ENCODE measurements around the gene ALOX5AP. TPM values are rescaled to one million over a fixed set of nuclear protein-coding genes. Genes with fewer than 3 reads are reported as not detected.

Gene ALOX5AP
- total RNA-seq, 1 experiment from 2014 or later: 1.0 TPM

DNA sequence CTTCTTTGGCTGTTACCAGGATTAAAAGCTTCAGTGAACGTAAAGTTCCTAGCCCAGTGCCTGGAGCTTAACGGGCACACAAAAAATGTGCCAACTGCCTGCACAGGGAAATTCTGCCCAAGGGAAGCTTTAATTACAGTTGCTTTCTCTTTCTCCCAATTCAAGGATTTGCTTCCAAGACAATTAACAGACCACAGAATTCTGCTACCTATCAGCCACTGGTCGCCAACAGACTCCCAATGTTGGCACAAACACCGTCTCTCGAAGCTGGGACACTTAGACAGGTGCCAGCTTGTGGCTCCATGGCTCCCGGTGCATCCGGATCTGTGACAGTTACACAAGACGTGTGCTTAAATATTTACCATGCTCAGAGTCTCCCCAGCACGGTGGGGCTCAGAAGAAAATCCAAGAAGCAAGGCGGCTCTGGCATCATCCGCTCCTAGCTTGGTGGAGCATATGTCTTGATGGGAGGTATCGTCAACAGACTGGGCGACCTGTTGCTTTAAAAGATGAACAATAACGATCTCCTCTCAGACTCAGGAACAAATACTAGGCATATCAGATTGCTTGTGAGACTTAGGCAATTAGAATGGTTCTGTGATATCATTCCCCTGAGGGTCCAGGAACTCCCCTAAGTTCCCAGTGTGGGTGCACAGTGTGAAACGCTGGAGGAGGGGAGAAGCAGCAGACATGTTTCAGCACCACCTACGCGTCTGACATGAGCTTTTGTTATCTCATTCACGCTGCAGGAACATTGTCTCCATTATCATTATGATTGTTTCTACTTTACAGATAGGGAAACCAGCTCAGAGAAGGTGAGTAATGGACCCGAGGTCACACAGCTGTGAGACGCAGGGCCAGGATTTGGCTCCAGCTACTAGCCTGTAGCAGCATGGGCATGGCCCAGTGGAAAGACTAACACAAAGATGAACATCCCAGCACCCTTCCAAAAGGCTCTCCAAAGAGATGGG lies 61.6 kb downstream of the ALOX5AP start:
- DNase-seq (ENCODE audit: low read depth): no peak

GRCh38 chr13:30797847-30798535 lies 62.6 kb downstream of the ALOX5AP start:
- no peak for DNase-seq (ENCODE audit: low read depth)

DNA sequence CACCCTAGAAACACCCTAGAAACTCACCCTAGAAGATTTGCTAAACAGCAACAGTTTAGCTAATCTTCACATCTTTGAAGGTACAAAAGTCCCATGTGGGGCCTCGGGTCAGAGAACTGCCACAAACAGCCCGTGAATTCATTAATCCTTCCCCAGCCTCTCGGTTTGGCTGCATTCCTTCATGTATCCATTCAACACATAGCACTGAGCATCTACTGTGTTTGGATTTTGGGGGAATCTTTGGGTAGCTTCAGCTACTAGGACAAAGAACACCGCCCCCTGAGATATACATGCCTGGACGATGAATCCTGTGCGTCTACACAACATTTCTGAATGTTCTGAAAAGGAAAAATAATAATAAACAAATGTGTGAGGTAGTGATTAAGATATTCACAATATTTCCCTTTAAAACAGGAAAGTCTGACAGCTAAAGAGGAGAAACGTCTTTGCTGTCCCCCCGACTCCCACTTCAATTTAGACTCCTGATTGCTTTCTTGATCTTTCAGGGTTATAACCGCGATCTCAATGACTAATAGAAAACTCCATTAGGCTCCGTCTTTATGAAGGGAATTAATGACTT lies 63.5 kb downstream of the ALOX5AP start:
- no peak for DNase-seq (ENCODE audit: low read depth)

GRCh38 chr13:30799356-30799824 lies 64.0 kb downstream of the ALOX5AP start:
- DNase-seq (ENCODE audit: low read depth): no peak

GRCh38 chr13:30800107-30800506 lies 64.8 kb downstream of the ALOX5AP start:
- DNase-seq (ENCODE audit: low read depth): no peak

GRCh38 chr13:30802501-30802900 lies 67.2 kb downstream of the ALOX5AP start:
- DNase-seq (ENCODE audit: low read depth): no peak

DNA sequence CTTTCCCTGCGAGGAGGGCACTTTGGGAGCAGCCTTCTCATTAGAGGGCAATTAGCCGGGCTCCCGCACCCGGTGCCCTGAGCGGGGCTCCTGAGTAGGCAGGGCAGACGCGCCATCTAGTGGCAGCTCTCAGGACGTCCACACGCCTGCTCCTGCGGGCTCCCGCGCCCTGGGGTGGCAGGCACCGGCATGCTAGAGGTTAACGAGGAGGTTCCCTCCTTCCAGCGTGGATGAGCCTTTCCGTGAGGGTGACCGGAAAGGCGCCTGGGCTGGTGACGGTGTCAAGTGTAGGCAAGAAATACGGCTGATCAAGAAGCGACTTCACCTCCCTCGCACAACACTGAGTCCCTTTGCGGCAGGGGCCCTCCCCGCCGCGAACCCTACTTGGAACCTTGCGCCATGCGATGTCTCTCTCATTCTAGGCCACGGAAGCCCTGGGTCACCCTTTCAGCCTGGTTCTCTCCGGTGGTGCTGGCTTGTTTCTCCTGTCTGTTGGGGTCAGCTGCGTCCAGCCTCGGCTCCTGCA lies 67.7 kb downstream of the ALOX5AP start:
- peak; percentile 71 for DNase-seq (ENCODE audit: low read depth)

DNA sequence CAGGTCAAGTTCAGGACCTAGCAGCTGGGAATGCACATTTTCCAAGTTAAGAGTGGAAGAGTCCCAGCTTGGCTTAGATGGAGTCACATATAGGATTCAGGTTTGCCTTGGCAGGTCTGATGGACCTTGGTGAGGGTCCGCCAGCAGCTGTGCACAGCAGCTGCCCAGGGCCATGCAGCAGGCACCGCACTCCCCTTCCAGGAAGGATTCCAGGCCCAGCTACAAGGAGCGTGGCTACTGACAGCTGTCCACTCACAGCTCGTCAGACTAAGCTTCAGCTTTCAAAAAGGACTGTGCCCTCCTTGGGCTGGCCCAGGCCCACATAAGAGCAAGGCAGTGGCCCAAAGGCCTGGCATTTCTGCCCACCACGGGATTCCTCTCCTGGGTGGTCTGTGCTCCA lies 68.4 kb downstream of the ALOX5AP start:
- no peak for DNase-seq (ENCODE audit: low read depth)

DNA sequence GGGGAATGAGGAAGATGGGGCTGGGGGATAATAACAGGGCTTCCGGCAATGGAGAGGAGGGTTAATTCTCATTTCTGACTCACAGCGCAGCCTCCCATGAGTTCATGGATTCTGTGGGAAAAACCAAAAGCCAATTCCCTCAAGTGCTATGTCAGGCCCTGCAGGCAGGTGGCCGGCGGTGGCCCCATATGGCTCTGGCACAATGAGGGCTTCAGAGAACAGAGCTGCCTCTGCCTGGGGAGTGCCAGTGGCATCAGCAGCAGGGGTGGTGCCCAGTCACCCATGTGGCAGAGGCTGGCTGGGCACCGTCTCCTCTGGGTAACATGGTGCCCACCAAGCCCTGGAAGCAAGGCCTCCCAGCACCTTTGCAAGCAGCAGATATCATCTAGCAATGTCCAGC lies 69.1 kb downstream of the ALOX5AP start:
- DNase-seq (ENCODE audit: low read depth): no peak

DNA sequence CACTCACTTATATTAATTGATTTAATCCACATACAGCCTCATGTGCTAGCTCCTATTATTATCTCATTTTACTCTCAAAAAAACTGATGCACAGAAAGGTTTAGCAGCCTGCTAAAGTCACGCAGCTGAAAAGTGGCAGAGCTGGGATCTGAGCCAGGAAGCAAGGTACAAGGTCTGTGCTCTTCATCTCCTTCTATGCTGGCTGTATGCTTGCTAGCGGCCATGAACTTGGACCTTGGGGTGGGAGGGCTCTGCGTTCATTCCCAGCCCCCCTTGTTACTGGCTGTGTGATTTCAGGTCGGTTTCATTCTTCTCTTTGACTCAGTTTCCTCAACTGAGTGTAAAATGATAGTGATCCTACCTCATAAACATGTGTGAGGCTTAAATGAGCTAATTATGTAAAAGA lies 69.8 kb downstream of the ALOX5AP start:
- no peak for DNase-seq (ENCODE audit: low read depth)

- DNase-seq (ENCODE audit: low read depth): peak; percentile 74
Observed at GRCh38 chr13:30805603-30806011, 70.3 kb downstream of the ALOX5AP start.

DNA sequence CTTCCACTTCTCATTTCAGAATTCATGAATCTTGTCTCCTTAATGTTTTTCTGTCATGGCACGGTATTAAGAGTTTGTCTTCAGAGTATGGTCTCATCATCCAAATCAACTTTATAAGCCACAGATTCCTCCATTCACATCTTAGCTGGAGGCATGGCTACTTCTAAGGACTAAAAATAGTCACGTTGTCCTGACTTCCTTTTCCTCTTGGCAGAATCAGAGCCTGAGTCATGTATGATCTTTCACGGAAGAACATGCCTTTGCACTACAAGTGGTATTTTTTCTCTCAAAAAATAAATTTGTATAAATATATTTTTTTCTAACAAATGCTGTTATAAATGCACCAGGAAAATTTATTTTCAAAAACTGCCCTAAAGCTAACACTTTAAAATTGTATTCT lies 71.4 kb downstream of the ALOX5AP start:
- peak; percentile 74 for DNase-seq (ENCODE audit: low read depth)

- no peak for DNase-seq (ENCODE audit: low read depth)
Observed at GRCh38 chr13:30807392-30807791, 72.0 kb downstream of the ALOX5AP start.

- no peak for DNase-seq (ENCODE audit: low read depth)
Observed at GRCh38 chr13:30808600-30808999, 73.3 kb downstream of the ALOX5AP start.

DNA sequence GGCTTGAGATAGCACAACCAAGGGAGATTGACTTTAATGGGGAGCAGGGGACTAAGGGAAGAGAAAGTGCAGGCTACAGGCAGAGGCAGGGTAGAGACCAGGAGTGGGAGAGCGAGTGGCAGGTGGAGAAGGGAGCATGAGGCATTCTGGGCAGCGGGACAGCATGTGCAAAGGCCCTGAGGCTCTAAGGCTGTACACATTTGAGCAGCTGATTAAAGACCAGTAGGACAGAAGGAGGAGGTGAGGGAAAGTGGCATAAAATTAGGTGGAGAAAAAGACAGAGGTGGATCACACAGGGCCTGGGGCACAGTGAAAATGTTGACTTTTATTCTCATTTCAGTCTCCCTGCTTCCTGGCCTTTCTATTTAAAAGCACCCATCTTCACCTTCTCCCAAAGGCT lies 74.4 kb downstream of the ALOX5AP start:
- DNase-seq (ENCODE audit: low read depth): no peak

DNA sequence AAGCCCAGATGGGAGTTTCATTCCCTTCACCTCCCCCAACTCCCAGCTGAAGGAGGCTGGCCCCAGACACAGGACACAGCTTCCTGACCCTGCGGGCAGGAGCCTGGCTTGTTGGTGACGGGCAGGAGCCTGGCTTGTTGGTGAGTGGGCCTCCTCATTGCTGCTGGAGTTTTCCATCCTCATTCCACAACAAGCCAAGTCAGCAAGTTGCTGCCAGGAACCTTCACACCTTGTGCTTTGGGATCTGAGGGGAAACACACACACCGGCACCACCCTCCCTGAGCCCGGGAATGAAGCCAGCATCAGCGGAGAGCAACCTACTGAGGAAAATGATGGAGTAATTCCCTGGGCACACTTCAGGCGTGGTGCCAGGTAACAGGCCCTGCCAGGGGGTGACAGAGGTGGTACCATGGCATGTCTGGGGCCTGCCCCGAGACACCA lies 74.9 kb downstream of the ALOX5AP start:
- DNase-seq (ENCODE audit: low read depth): no peak

GRCh38 chr13:30810801-30811200 lies 75.5 kb downstream of the ALOX5AP start:
- DNase-seq (ENCODE audit: low read depth): no peak
